ENCODE data around the gene RTL1. TPM values are rescaled to one million over a fixed set of nuclear protein-coding genes. Genes with fewer than 3 reads are reported as not detected.

RTL1 gene
- total and polyA plus RNA-seq, 2 of the 8 experiments (the other 6 are each of a cell fraction or from before 2014, with no cell fraction given): not detected

- Histone ChIP-seq H2BK120ac (replicated peaks; ENCODE audit: low read depth, low read length) (no peak overlapping the region), H3K36me3 (ENCODE audit: control insufficient read depth in 2 of 4, insufficient read depth in 4 of 4, low read length in 3 of 4) (no peaks in the 10 kb centered on the region), H2BK12ac (ENCODE audit: low read depth, low read length) (no peak overlapping the region), H2AK5ac (ENCODE audit: low read depth, low read length) (no peak overlapping the region), H3K18ac (ENCODE audit: extremely low read depth, low read length) (no peak overlapping the region), H4K8ac (ENCODE audit: extremely low read depth, insufficient read depth, low read length) (no peak overlapping the region), H4K5ac (ENCODE audit: insufficient read length, low read depth, low read length) (no peak overlapping the region), H3K9ac (replicated peaks in 1 of 4; ENCODE audit: extremely low read depth in 1 of 4, low read depth in 3 of 4, low read length in 3 of 4) (no peak overlapping the region), H3K9me3 (ENCODE audit: insufficient read depth in 2 of 2, low read depth in 1 of 2, low read length in 1 of 2) (peaks cover 3 to 4% of the 10 kb centered on the region in 2 experiments; a peak in 2 of 4 replicates), H3K56ac (replicated peaks; ENCODE audit: insufficient read length, low read depth, low read length) (no peak overlapping the region), H2AFZ (ENCODE audit: low read length) (no peak overlapping the region), H3K79me2 (ENCODE audit: control insufficient read depth in 1 of 2, insufficient read depth in 2 of 2, low read length in 2 of 2) (no peaks in the 10 kb centered on the region), H3K4me2 (ENCODE audit: insufficient read depth in 1 of 2, low read depth in 2 of 2, low read length in 2 of 2) (no peak overlapping the region), H3K27ac (ENCODE audit: low read depth, low read length) (no peak overlapping the region), H3K4me1 (replicated peaks in 1 of 4; ENCODE audit: control insufficient read depth in 3 of 4, insufficient read depth in 4 of 4, low read length in 3 of 4) (no peaks in the 10 kb centered on the region), H3K23me2 (ENCODE audit: low read depth, low read length) (no peaks in the 10 kb centered on the region), H2BK15ac (ENCODE audit: low read length) (no peak overlapping the region), H4K91ac (replicated peaks; ENCODE audit: insufficient read length, low read length) (no peak overlapping the region), H3K79me1 (ENCODE audit: low read depth, low read length) (no peaks in the 10 kb centered on the region), H2BK20ac (ENCODE audit: low read length) (no peak overlapping the region), H3K23ac (ENCODE audit: insufficient read length) (no peak overlapping the region), H3K27me3 (replicated peaks in 1 of 4; ENCODE audit: control insufficient read depth in 3 of 4, extremely low read depth in 1 of 4, insufficient read depth in 3 of 4, low read length in 3 of 4) (no peaks in the 10 kb centered on the region), H3K14ac (ENCODE audit: insufficient read length) (no peak overlapping the region), H3K4me3 (ENCODE audit: extremely low read depth in 1 of 4, insufficient read depth in 2 of 4, low read depth in 3 of 4, low read length in 4 of 4) (no peak overlapping the region), H2BK5ac (ENCODE audit: low read depth, low read length) (no peak overlapping the region), H3K4ac (replicated peaks; ENCODE audit: insufficient read length, low read depth, low read length) (no peak overlapping the region), H4K20me1 (replicated peaks in 1 of 2; ENCODE audit: control insufficient read depth in 1 of 2, insufficient read depth in 2 of 2, low read length in 2 of 2) (peaks cover 0 to 2% of the 10 kb centered on the region in 2 experiments)
- FAIRE-seq (no peak), DNase-seq (ENCODE audit: low read depth in 1 of 2, low spot score in 2 of 2) (no peak)
- ChIA-PET CTCF (ENCODE audit: partially characterized antibody) (interaction anchor here (0.7 to 0.9 kb wide), 2 partner anchors 10 to 14 kb away, joined by 3 read pairs; no protein-coding TSS in a partner anchor), POLR2A (ENCODE audit: partially characterized antibody) (no interaction called here)
- 93% methylated on average over 8 of the region's 13 CpGs; no CpG with 5 or more reads in 1 of the 2 experiments for WGBS, 2 experiments (ENCODE audit: extremely low coverage in 1 of 2, insufficient coverage in 1 of 2, insufficient read length in 1 of 2, insufficient replicate concordance in 2 of 2, low coverage in 1 of 2, low lambda C conversion rate in 2 of 2, missing lambda C conversion rate in 1 of 2)
- TF ChIP-seq SIRT6 (IDR thresholded peaks at IDR 0.05; ENCODE audit: low read length) (no peak), POLR2A (IDR thresholded peaks at IDR 0.05; ENCODE audit: control extremely low read depth in 1 of 2, low read depth in 2 of 2, low read length in 2 of 2) (no peak), YY1 (IDR thresholded peaks at IDR 0.05; ENCODE audit: low read depth, low read length) (no peak)
These were observed 35.7 kb downstream of the RTL1 start for GRCh38 chr14:100867631-100868315.

Data from H1 (cell line).